Adrenal gland (tissue), 12 donors: Measurements from ENCODE around the gene POLQ. TPM values are rescaled to one million over a fixed set of nuclear protein-coding genes. Genes with fewer than 3 reads are reported as not detected.
"Not testable (repeated sequence)": the region's sequence is repeated elsewhere in the genome, so short reads cannot be mapped to it uniquely, and the experiment has no call there.

Experiments
- DNase-seq, 7 donors: peaks; one replicate each; pipeline ENCODE4 v3.0.0-alpha.2; 2019 to 2020
- H3K27ac ChIP-seq, 5 donors: fragments of 200-600 bp; sonication (generic) in 4 of 5; 1 replicate in 3 of 5; 2 replicates in 2 of 5; pipeline versions ENCODE4 v1.5.1 to v1.8.0; 2016 to 2020; ENCODE audit warnings: mild to moderate bottlenecking in 1 of 5
- H3K27me3 ChIP-seq: fragments of 200-600 bp; 2 replicates; pipeline ENCODE4 v1.8.0; 2021
- H3K36me3 ChIP-seq, 2 donors: fragments of 200-600 bp; replicated peaks in 1 of 2; 1 replicate in 1 of 2; 2 replicates in 1 of 2; pipeline versions ENCODE4 v1.5.1 to v1.8.0; 2018 to 2022
- H3K4me1 ChIP-seq, 2 donors: fragments of 200-600 bp; replicated peaks in 1 of 2; 1 replicate in 1 of 2; 2 replicates in 1 of 2; pipeline versions ENCODE4 v1.5.1 to v1.8.0; 2018 to 2021
- H3K4me3 ChIP-seq, 4 donors: fragments of 200-600 bp; sonication (generic) in 3 of 4; one replicate each; pipeline ENCODE4 v1.5.1; 2016 to 2018
- H3K9me3 ChIP-seq, 3 donors: fragments of 200-600 bp; sonication (generic) in 1 of 3; replicated peaks in 1 of 3; 1 replicate in 2 of 3; 2 replicates in 1 of 3; pipeline versions ENCODE4 v1.5.1 to v1.8.0; 2016 to 2021
- CTCF ChIP-seq, 6 experiments: fragments of 450-650 bp in 4 of 6; fragments of 200-600 bp in 2 of 6; sonication (generic) in 1 of 6; IDR thresholded peaks; 1 replicate in 5 of 6; 2 replicates in 1 of 6; pipeline versions ENCODE4 v1.5.1 to v1.8.0; 2016 to 2021; ENCODE audit warnings: antibody characterized with exemption in 6 of 6, mild to moderate bottlenecking in 2 of 6, moderate library complexity in 1 of 6
- POLR2A ChIP-seq, 2 donors: fragments of 450-650 bp; IDR thresholded peaks; one replicate each; pipeline ENCODE4 v1.6.1; 2017; ENCODE audit warnings: antibody characterized with exemption in 2 of 2, mild to moderate bottlenecking in 2 of 2, moderate library complexity in 1 of 2
- WGBS, 4 donors: extraction: QIAGEN DNeasy Blood & Tissue Kit in 2 of 4; methylation state at CpG; one replicate each; pipeline versions ENCODE4 v1.1.5 to v1.1.7; 2013 to 2017; 5-methylcytosine and 5-hydroxymethylcytosine counted together
- intact Hi-C, 2 donors: fragments of 100-400 bp; cut with DNase I; formaldehyde crosslinking; loops; one replicate each; pipeline versions ENCODE4 v1.14.1 to v1.15.0; 2022 to 2023
- polyA plus RNA-seq, 3 donors: library from polyadenylated mRNA; stranded (reverse); fragments of 200-250 nt in 2 of 3; fragments of 350-450 nt in 1 of 3; fragmentation: Illumina TruSeq in 1 of 3; extraction: RNeasy Lipid Tissue Mini Kit (QIAGEN cat#74804) in 1 of 3; gene quantifications; one replicate each; pipeline ENCODE4 v1.2.3, GENCODE V29; 2013 to 2014
- total RNA-seq, 9 donors: library from RNA; depleted of rRNA in 4 of 9; stranded (reverse); fragments of >200 nt in 4 of 9; fragments of 120-200 nt in 1 of 9; fragmentation: NEBNext Ultra II Directional in 1 of 9; extraction: Animal tissue kit (Norgen Biotek cat#: 25700) in 1 of 9; gene quantifications; one replicate each; pipeline versions ENCODE4 v1.1.0 to v1.2.4, GENCODE V29; 2013 to 2023
- donor health status: healthy with polysubstance abuse.
- donor health status: Bipolar disorder and iron deficiency.
- donor health status: DM: yes; HTN: yes; CAD: no.
- donor health status: DM: no; HTN: no; CAD: no.
- donor health status: DM: no; HTN: no; CAD: no.
- donor health status: DM: yes; HTN: yes; CAD: no.

POLQ gene
- total and polyA plus RNA-seq, 12 donors = 0.06 to 6.3 (median 0.46) TPM

- Histone ChIP-seq H3K4me1 (no peaks in the 10 kb centered on the region), H3K9me3 (no peaks in the 10 kb centered on the region), H3K27ac (no peak overlapping the region), H3K4me3 (no peak overlapping the region), H3K36me3 (no peaks in the 10 kb centered on the region), H3K27me3 (no peaks in the 10 kb centered on the region)
- intact Hi-C loops = no loop called here
- TF ChIP-seq CTCF (IDR thresholded peaks at IDR 0.05) (no peak), POLR2A (IDR thresholded peaks at IDR 0.05) (no peak)
- DNase-seq = no peak
Measured at GRCh38 chr3:121399820-121400219, 146.0 kb downstream of the POLQ start.

- H3K36me3 ChIP-seq, H3K9me3 ChIP-seq, DNase-seq, H3K27me3 ChIP-seq, intact Hi-C loops, H3K4me3 ChIP-seq, H3K4me1 ChIP-seq, H3K27ac ChIP-seq: not testable (repeated sequence)
- WGBS, 4 donors = 66 to 71% (median 70%) methylated on average over 8 of the region's 8 CpGs
Measured at GRCh38 chr3:121398051-121398450, 147.7 kb downstream of the POLQ start.

GRCh38 chr3:121395967-121396366 is 149.8 kb downstream of the POLQ start:
- H3K4me1 ChIP-seq, H3K36me3 ChIP-seq, DNase-seq, H3K9me3 ChIP-seq, H3K27ac ChIP-seq, intact Hi-C loops, H3K27me3 ChIP-seq, H3K4me3 ChIP-seq: not testable (repeated sequence)
- 0 to 60% methylated on average over 1 of the region's 1 CpG; no CpG with 5 or more reads in 2 of the 4 donors for WGBS, 4 donors

- WGBS, 4 donors = 79 to 88% (median 83%) methylated on average over 3 of the region's 3 CpGs
- H3K9me3 ChIP-seq, H3K27ac ChIP-seq, intact Hi-C loops, H3K4me3 ChIP-seq, H3K27me3 ChIP-seq, H3K36me3 ChIP-seq, H3K4me1 ChIP-seq, DNase-seq: not testable (repeated sequence)
Measured at GRCh38 chr3:121388308-121388707, 157.5 kb downstream of the POLQ start.

Other genes with a start within 250 kb of the POLQ start
- not detected for gene ARGFX, start 22.0 kb upstream of the POLQ start, total RNA-seq
- gene ARGFX, start 22.0 kb upstream of the POLQ start, polyA plus RNA-seq = not detected
- under 1 TPM in 4 of 9 donors, not detected in 5; 0.04 to 1.00 (median 0.09) TPM for gene FBXO40, start 47.4 kb upstream of the POLQ start, total RNA-seq
- gene FBXO40, start 47.4 kb upstream of the POLQ start, polyA plus RNA-seq = under 1 TPM; under 0.01 to 0.26 (median 0.08) TPM
- gene HCLS1, start 114.9 kb upstream of the POLQ start, total RNA-seq = 100 to 1,000 TPM in 1 of 9 donors, 10 to 100 TPM in 7, 1 to 10 TPM in 1; 4.5 to 101 (median 65.6) TPM
- gene HCLS1, start 114.9 kb upstream of the POLQ start, polyA plus RNA-seq = 10 to 100 TPM; 23.4 to 45.8 (median 39.9) TPM
- gene GOLGB1, start 203.8 kb upstream of the POLQ start, total RNA-seq = 100 to 1,000 TPM in 1 of 9 donors, 10 to 100 TPM in 8; 60.9 to 118 (median 76.8) TPM
- 10 to 100 TPM; 31.6 to 60.9 (median 38.5) TPM for gene GOLGB1, start 203.8 kb upstream of the POLQ start, polyA plus RNA-seq